Natural killer cell treated with Interleukin-12 subunit alpha and Interleukin-12 subunit beta and Interleukin-15 and Interleukin-18, amount 100 ng/mL, for 72 hours (primary cell): Measurements from ENCODE around the gene HNRNPH2. TPM values are rescaled to one million over a fixed set of nuclear protein-coding genes. Genes with fewer than 3 reads are reported as not detected.
A peak's percentile ranks its signal among the peaks of the same experiment; 100 is the strongest.

ENCODE experiments used
- ATAC-seq, 2 donors: fragments of 150-1000 bp; cut with Tn5 transposase in 1 of 2; sonication (Bioruptor Pico), chemical (Tn5 transposase) in 1 of 2; 2 replicates each; pipeline ENCODE4 v1.10.0; 2021
- DNase-seq: peaks from one replicate; pipeline ENCODE4 v3.0.0; 2022; ENCODE audit warnings: low spot score
- H3K27ac Mint-ChIP-seq, 2 donors: 1 replicate in 1 of 2; 2 replicates in 1 of 2; pipeline ENCODE4 v1.8.0; 2022; ENCODE audit warnings: mixed read lengths in 2 of 2, mild to moderate bottlenecking in 1 of 2, moderate library complexity in 1 of 2
- H3K27me3 Mint-ChIP-seq, 2 donors: 1 replicate in 1 of 2; 2 replicates in 1 of 2; pipeline ENCODE4 v1.8.0; 2022; ENCODE audit warnings: mixed read lengths in 2 of 2
- H3K36me3 Mint-ChIP-seq: one replicate; pipeline ENCODE4 v1.8.0; 2022; ENCODE audit warnings: mixed read lengths
- H3K4me1 Mint-ChIP-seq, 2 donors: 1 replicate in 1 of 2; 2 replicates in 1 of 2; pipeline ENCODE4 v1.8.0; 2022; ENCODE audit warnings: low read depth in 2 of 2, mixed read lengths in 2 of 2, mild to moderate bottlenecking in 1 of 2
- H3K4me3 Mint-ChIP-seq: one replicate; pipeline ENCODE4 v1.8.0; 2022; ENCODE audit warnings: mixed read lengths
- H3K9me3 Mint-ChIP-seq: 2 replicates; pipeline ENCODE4 v1.8.0; 2022; ENCODE audit warnings: mixed read lengths
- total RNA-seq, 2 donors: library from RNA; stranded (reverse); gene quantifications; one replicate each; pipeline ENCODE4 v1.2.3, GENCODE V29; 2022

The HNRNPH2 gene
- total RNA-seq, 2 donors from 2014 or later, result 34.0 to 43.8 TPM

- Mint-ChIP-seq H3K27me3 (peaks cover 0 to 2% of the 10 kb centered on the region in 2 donors), H3K4me3 (peak within 1 kb of the TSS; percentile 48), H3K36me3 (no peaks in the 10 kb centered on the region), H3K9me3 (no peaks in the 10 kb centered on the region), H3K27ac (peak within 1 kb of the TSS in 1 of 2 donors; percentile 30), H3K4me1 (peaks cover 3 to 4% of the 10 kb centered on the region in 2 donors)
- DNase-seq, result no peak
- no peak for ATAC-seq
Measured at GRCh38 chrX:101385795-101386541, 22.1 kb upstream of the HNRNPH2 start, which contains the start of gene BTK. Gene BTK (minus strand): TSS chrX:101386191. CDS start chrX:101375284, 10,907 bp downstream.

GRCh38 chrX:101386542-101386885 lies 21.5 kb upstream of the HNRNPH2 start:
- H3K27ac Mint-ChIP-seq, result peak overlapping the region in 1 of 2 donors; percentile 30
- peak overlapping the region; percentile 48 for H3K4me3 Mint-ChIP-seq
- DNase-seq (no peak), ATAC-seq (no peak)
- H3K4me1 Mint-ChIP-seq, result peaks cover 4 to 6% of the 10 kb centered on the region in 2 donors
- peaks cover 2% of the 10 kb centered on the region for H3K36me3 Mint-ChIP-seq
- H3K27me3 Mint-ChIP-seq, result peaks cover 0 to 2% of the 10 kb centered on the region in 2 donors
- no peaks in the 10 kb centered on the region for H3K9me3 Mint-ChIP-seq

- no peak overlapping the region for H3K4me3 Mint-ChIP-seq
- peaks cover 11 to 18% of the 10 kb centered on the region in 2 donors for H3K4me1 Mint-ChIP-seq
- DNase-seq (no peak), ATAC-seq (no peak)
- no peaks in the 10 kb centered on the region for H3K9me3 Mint-ChIP-seq
- peaks cover 0 to 2% of the 10 kb centered on the region in 2 donors for H3K27me3 Mint-ChIP-seq
- no peak overlapping the region for H3K27ac Mint-ChIP-seq
- H3K36me3 Mint-ChIP-seq, result peaks cover 21% of the 10 kb centered on the region
Measured at GRCh38 chrX:101388604-101389003, 19.4 kb upstream of the HNRNPH2 start.

- Mint-ChIP-seq H3K27me3 (peaks cover 0 to 2% of the 10 kb centered on the region in 2 donors), H3K36me3 (peaks cover 30% of the 10 kb centered on the region), H3K27ac (peak within 1 kb of the TSS; percentile 95 to 96), H3K4me3 (peak within 1 kb of the TSS; percentile 95), H3K9me3 (no peaks in the 10 kb centered on the region), H3K4me1 (peaks cover 22 to 26% of the 10 kb centered on the region in 2 donors)
- ATAC-seq (peak; percentile 97 to 98), DNase-seq (peak; percentile 89)
Measured at GRCh38 chrX:101390664-101391525, 17.1 kb upstream of the HNRNPH2 start, which contains the start of gene RPL36A. Gene RPL36A (plus strand): TSS chrX:101391011. CDS start chrX:101391044, 33 bp downstream.

- Mint-ChIP-seq H3K4me3 (peak overlapping the region; percentile 95), H3K4me1 (peaks cover 22 to 26% of the 10 kb centered on the region in 2 donors), H3K27ac (peak overlapping the region; percentile 95 to 96), H3K36me3 (peaks cover 30% of the 10 kb centered on the region), H3K27me3 (peaks cover 0 to 2% of the 10 kb centered on the region in 2 donors), H3K9me3 (no peaks in the 10 kb centered on the region)
- ATAC-seq, result no peak
- DNase-seq, result no peak
Measured at GRCh38 chrX:101391831-101392230, 16.2 kb upstream of the HNRNPH2 start.

- DNase-seq, result no peak
- Mint-ChIP-seq H3K27me3 (no peaks in the 10 kb centered on the region), H3K36me3 (peaks cover 30% of the 10 kb centered on the region), H3K27ac (peak overlapping the region; percentile 95 to 96), H3K4me1 (peaks cover 22 to 26% of the 10 kb centered on the region in 2 donors), H3K4me3 (peak overlapping the region; percentile 95), H3K9me3 (no peaks in the 10 kb centered on the region)
- ATAC-seq, result no peak
Measured at GRCh38 chrX:101393530-101394305, 14.3 kb upstream of the HNRNPH2 start.

- Mint-ChIP-seq H3K9me3 (no peaks in the 10 kb centered on the region), H3K27me3 (no peaks in the 10 kb centered on the region), H3K36me3 (peaks cover 31% of the 10 kb centered on the region), H3K4me3 (peak overlapping the region; percentile 4), H3K27ac (peak overlapping the region in 1 of 2 donors; percentile 96), H3K4me1 (peaks cover 22 to 26% of the 10 kb centered on the region in 2 donors)
- DNase-seq (no peak), ATAC-seq (no peak)
Measured at GRCh38 chrX:101394372-101394771, 13.7 kb upstream of the HNRNPH2 start.

GRCh38 chrX:101395789-101396188 lies 12.2 kb upstream of the HNRNPH2 start:
- Mint-ChIP-seq H3K36me3 (peaks cover 42% of the 10 kb centered on the region), H3K4me1 (peaks cover 22 to 23% of the 10 kb centered on the region in 2 donors), H3K4me3 (peak overlapping the region; percentile 8), H3K9me3 (no peaks in the 10 kb centered on the region), H3K27me3 (peaks cover 0 to 3% of the 10 kb centered on the region in 2 donors), H3K27ac (peak overlapping the region; percentile 56 to 68)
- ATAC-seq, result no peak
- DNase-seq, result no peak

GRCh38 chrX:101397779-101398178 lies 10.2 kb upstream of the HNRNPH2 start:
- H3K36me3 Mint-ChIP-seq, result peaks cover 35% of the 10 kb centered on the region
- peaks cover 0 to 3% of the 10 kb centered on the region in 2 donors for H3K27me3 Mint-ChIP-seq
- H3K4me3 Mint-ChIP-seq, result no peak overlapping the region
- H3K27ac Mint-ChIP-seq, result no peak overlapping the region
- H3K4me1 Mint-ChIP-seq, result peaks cover 10 to 19% of the 10 kb centered on the region in 2 donors
- DNase-seq (no peak), ATAC-seq (no peak)
- no peaks in the 10 kb centered on the region for H3K9me3 Mint-ChIP-seq

- H3K4me1 Mint-ChIP-seq, result peaks cover 6 to 10% of the 10 kb centered on the region in 2 donors
- no peak for ATAC-seq
- peaks cover 0 to 3% of the 10 kb centered on the region in 2 donors for H3K27me3 Mint-ChIP-seq
- no peak overlapping the region for H3K4me3 Mint-ChIP-seq
- peaks cover 28% of the 10 kb centered on the region for H3K36me3 Mint-ChIP-seq
- DNase-seq, result no peak
- no peak overlapping the region for H3K27ac Mint-ChIP-seq
- H3K9me3 Mint-ChIP-seq, result no peaks in the 10 kb centered on the region
Measured at GRCh38 chrX:101398694-101399093, 9.3 kb upstream of the HNRNPH2 start.

- H3K36me3 Mint-ChIP-seq, result peaks cover 25% of the 10 kb centered on the region
- ATAC-seq (no peak), DNase-seq (no peak)
- no peaks in the 10 kb centered on the region for H3K9me3 Mint-ChIP-seq
- H3K4me3 Mint-ChIP-seq, result no peak overlapping the region
- no peak overlapping the region for H3K27ac Mint-ChIP-seq
- peaks cover 0 to 3% of the 10 kb centered on the region in 2 donors for H3K27me3 Mint-ChIP-seq
- peaks cover 4 to 6% of the 10 kb centered on the region in 2 donors for H3K4me1 Mint-ChIP-seq
Measured at GRCh38 chrX:101399825-101400224, 8.2 kb upstream of the HNRNPH2 start.

GRCh38 chrX:101407167-101407747 lies 765 bp upstream of the HNRNPH2 start:
- peaks cover 17 to 19% of the 10 kb centered on the region in 2 donors for H3K4me1 Mint-ChIP-seq
- peak overlapping the region; percentile 100 for H3K4me3 Mint-ChIP-seq
- no peaks in the 10 kb centered on the region for H3K9me3 Mint-ChIP-seq
- ATAC-seq (no peak), DNase-seq (no peak)
- H3K27ac Mint-ChIP-seq, result peak overlapping the region; percentile 90 to 93
- peaks cover 7% of the 10 kb centered on the region for H3K36me3 Mint-ChIP-seq
- H3K27me3 Mint-ChIP-seq, result peaks cover 0 to 5% of the 10 kb centered on the region in 2 donors

GRCh38 chrX:101408532-101408841 lies 465 bp downstream of the HNRNPH2 start:
- DNase-seq (no peak), ATAC-seq (no peak)
- Mint-ChIP-seq H3K4me3 (peak overlapping the region; percentile 100), H3K4me1 (peaks cover 22 to 32% of the 10 kb centered on the region in 2 donors), H3K9me3 (no peaks in the 10 kb centered on the region), H3K36me3 (peaks cover 9% of the 10 kb centered on the region), H3K27ac (peak overlapping the region; percentile 90 to 93), H3K27me3 (peaks cover 0 to 5% of the 10 kb centered on the region in 2 donors)
